GM12864 (cell line): ENCODE measurements around the gene WHAMM.

Source experiments
- DNase-seq: peaks from one replicate; pipeline ENCODE4 v3.0.0-alpha.2; 2011; ENCODE audit warnings: low read depth
- H3K4me3 ChIP-seq: 2 replicates; pipeline ENCODE4 v1.5.1; 2011; ENCODE audit warnings: mild to moderate bottlenecking, low read depth, low read length, control low read depth
- TF ChIP-seq, protein P1 (sequence below): IDR thresholded peaks from 2 replicates; pipeline ENCODE4 v1.5.1; 2011; ENCODE audit warnings: low read depth, mild to moderate bottlenecking, moderate library complexity, low read length, control low read depth, inconsistent platforms; ENCODE audit errors: missing control alignments

WHAMM gene

DNA sequence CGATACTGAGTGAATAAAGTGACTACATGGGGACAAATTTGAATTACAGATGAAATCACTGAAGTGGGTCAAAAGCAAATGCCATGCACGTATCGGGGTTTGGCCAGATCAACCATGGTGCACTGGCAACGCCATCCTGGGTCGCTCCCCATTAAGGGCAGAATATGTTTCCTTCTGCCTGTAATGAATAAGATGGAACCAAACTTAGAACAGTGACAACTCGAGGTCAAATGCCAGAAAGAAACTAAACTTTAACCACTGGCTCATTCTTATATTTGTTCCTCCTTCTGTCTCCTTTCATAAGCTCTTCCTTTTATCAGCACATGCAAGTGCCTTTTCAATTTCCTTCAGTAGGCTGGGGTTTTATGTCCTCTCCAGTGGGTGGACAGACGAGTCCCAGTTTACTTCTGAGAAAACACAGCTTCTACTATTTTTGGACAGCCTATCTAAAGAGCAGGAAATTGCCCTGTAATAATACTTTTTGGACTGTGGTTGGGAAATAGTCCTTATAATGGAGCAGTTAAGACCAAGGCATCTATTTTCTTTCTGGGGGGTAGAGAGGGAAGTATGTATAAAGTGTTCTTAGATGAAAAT is 61.4 kb downstream of the WHAMM start:
- no peak overlapping the region for H3K4me3 ChIP-seq
- TF ChIP-seq, protein P1, sequence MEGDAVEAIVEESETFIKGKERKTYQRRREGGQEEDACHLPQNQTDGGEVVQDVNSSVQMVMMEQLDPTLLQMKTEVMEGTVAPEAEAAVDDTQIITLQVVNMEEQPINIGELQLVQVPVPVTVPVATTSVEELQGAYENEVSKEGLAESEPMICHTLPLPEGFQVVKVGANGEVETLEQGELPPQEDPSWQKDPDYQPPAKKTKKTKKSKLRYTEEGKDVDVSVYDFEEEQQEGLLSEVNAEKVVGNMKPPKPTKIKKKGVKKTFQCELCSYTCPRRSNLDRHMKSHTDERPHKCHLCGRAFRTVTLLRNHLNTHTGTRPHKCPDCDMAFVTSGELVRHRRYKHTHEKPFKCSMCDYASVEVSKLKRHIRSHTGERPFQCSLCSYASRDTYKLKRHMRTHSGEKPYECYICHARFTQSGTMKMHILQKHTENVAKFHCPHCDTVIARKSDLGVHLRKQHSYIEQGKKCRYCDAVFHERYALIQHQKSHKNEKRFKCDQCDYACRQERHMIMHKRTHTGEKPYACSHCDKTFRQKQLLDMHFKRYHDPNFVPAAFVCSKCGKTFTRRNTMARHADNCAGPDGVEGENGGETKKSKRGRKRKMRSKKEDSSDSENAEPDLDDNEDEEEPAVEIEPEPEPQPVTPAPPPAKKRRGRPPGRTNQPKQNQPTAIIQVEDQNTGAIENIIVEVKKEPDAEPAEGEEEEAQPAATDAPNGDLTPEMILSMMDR, result no peak
- no peak for DNase-seq

DNA sequence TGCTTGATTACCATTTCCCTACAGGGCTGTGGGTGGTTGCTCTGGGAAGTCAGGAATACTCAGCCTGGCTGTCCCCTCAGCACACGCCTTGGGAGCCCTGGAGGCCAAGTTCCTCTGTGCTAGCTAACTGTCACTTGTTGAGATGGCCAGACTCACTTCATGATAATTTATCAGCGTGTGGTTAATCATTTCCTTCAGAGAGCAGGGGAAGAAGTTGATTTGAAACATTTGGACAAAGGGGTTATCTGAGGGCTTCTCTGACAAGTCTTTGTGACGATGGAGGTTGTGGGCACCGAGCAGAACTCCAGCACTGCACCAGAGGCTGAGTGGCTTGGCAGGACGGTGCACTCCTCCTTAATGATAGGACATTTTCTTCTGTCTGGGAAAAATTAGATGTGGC is 61.9 kb downstream of the WHAMM start:
- TF ChIP-seq, protein P1, result no peak
- DNase-seq, result no peak
- H3K4me3 ChIP-seq, result no peak overlapping the region

DNA sequence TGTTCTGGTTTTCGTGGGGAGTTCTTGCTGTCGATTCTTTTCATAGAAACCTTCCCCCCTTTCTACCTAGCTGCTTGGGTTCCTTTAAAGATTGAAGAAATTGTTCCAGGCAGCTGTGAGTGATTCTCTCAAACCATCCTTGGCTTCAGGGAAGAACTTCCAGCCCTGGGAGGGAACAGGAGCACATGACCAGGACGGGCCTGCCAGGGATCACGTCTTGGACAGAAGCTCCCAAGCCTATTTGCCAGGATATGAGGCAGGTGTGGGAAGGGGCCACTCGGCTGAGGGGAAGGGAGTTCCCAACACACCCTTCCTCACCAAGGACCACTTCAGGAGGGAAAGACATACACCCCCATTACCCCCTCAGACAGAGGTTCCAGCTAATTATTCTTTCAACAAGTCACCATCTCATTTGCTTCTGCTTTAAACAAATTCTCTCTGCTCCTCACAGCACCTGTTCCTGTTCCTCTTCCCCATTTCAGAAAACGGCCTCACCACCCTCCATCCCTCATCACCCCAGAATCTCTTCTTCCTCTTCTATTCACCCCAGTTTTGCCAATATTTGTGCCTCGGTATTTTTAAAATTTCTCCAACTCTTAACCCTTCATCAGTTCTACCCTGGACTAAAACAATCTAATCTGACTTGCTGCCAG is 62.5 kb downstream of the WHAMM start:
- no peak overlapping the region for H3K4me3 ChIP-seq
- TF ChIP-seq, protein P1, result no peak
- DNase-seq, result no peak

DNA sequence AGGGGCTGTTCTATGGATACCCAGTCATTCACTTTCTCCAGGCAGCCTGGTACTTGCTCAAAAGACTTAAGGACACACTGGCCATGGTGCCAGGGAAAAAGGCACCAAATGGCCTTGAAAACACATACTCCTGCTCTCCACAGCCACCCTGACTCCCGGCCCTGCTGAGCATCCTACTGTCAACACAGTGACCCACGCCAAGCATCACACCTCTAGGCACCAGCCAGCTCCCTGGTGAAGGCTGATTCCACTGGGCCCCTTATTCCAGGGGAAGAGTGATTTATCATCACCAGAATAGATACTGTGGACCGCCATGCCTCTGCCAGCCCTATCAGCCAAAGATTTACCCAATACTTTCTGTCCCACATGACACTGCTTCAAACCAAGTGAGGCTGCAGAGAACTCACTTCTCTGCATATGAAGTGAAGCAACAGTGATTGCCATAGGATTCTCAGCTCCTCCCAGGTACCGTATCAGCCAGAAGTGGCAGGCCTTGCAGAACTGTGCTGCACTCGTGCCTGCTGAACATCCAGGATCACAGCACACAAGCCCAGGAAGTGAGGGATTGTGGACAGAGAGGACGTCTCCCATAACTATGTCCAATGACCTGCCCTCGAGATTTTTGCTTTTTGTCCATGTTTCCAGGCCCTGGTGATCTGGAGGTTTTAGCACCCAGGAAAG is 63.7 kb downstream of the WHAMM start:
- TF ChIP-seq, protein P1, result no peak

DNA sequence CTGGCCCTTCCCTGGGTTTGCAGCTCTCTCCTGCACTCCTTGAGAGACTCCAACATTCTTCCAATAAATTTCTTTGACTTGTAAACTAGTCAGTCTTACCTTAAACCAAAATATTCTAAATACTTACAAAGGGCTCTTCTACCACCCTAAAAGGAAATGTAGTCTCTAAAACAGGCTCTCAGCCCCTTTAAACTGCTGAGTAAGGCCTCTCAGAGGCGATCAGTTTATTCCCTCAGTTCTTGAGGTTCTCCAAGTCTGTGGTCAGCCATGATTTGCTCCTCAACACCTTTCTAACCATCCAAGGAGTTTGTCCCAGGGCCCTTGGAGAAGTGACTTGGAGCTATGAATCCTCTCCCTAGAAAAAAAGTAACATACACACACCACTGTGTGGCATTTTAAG is 64.8 kb downstream of the WHAMM start:
- H3K4me3 ChIP-seq, result no peak overlapping the region
- DNase-seq, result no peak
- TF ChIP-seq, protein P1, result no peak

More for the DNA sequence above, 63.7 kb downstream of the WHAMM start:
- H3K4me3 ChIP-seq, result no peak overlapping the region
- DNase-seq, result no peak

DNA sequence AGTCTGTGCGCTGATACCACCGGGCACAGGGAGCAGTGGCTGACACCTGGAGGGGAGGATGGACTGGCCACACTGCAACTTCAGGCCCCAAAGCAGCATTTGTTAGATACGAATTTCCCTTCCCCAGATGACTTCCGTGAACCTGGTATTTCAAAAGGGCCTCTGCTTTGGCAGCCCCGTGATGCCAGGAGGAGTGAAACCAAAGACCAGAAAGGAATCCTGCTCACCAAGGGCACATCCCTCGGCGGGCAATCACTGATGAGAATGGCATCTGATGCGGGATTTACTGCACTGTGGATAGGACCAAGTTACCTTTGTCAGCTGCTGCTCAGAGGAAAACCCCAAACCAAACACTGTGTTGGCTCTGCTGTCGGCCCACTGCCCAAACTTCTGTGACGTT is 65.5 kb downstream of the WHAMM start:
- H3K4me3 ChIP-seq, result no peak overlapping the region
- TF ChIP-seq, protein P1, result no peak
- DNase-seq, result no peak
